SW480 (cell line): ENCODE measurements around the gene PSMD8.
"Not testable (repeated sequence)": the region's sequence is repeated elsewhere in the genome, so short reads cannot be mapped to it uniquely, and the experiment has no call there.

Experiments used
- DNase-seq: peaks from one replicate; pipeline ENCODE4 v3.0.0-alpha.2; 2016; ENCODE audit warnings: low spot score

PSMD8 gene

DNA sequence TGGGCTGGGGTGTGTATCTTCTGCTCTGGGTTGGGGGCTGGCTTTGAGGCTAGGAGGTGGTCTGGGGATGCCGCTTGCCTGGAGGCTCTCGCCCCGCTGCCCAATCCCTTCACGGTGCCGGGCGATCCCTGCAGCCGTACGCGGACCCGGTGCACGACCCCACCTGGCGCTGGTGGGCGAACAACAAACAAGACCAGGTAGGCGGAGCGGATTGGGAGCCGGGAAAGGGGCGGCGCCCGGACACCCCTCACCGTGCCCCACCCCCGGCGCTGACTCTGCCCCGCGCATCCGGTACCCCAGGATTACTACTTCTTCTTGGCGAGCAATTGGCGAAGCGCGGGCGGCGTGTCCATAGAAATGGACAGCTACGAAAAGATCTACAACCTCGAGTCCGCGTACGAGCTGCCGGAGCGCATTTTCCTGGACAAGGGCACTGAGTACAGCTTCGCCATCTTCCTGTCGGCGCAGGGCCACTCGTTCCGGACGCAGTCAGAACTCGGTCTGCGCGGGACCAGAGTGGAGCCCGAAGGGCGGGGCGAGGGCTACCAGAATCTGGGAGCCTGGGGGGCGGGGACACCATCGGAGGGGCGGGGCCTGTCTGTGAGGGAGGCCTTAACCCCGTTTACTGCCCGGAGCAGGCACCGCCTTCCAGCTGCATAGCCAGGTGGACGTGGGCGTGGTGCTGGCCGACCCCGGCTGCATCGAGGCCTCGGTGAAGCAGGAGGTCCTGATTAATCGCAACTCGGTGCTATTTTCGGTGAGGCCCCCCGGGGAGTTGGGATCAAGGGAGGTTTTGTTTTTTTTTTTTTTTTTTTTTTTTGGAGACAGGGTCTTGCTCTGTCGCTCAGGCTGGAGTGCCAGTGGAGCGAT is 12.1 kb upstream of the PSMD8 start:
- DNase-seq = peak; percentile 93

DNA sequence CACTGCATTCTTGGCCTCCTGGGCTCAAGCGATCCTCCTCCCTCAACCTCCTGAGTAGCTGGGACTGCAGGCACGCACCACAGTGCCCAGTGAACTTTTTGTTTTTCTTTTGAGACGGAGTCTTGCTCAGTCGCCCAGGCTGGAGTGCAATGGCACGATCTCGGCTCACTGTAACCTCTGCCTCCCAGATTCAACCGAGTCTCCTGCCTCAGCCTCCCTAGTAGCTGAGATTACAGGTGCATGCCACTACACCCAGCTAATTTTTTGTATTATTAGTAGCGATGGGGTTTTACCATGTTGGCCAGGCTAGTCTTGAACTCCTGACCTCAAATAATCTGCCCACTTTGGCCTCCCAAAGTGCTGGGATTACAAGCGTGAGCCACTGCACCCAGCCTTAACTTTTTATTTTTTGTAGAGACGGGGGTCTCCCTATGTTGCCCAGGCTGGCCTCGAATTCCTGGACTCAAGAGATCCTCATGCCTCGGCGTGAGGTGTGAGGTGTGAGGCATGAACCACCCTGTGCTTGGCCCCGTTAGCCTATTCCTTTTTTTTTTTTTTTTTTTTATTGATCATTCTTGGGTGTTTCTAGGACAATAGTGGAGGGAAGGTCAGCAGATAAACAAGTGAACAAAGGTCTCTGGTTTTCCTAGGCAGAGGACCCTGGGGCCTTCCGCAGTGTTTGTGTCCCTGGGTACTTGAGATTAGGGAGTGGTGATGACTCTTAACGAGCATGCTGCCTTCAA is 11.3 kb upstream of the PSMD8 start:
- not testable (repeated sequence) for DNase-seq

DNA sequence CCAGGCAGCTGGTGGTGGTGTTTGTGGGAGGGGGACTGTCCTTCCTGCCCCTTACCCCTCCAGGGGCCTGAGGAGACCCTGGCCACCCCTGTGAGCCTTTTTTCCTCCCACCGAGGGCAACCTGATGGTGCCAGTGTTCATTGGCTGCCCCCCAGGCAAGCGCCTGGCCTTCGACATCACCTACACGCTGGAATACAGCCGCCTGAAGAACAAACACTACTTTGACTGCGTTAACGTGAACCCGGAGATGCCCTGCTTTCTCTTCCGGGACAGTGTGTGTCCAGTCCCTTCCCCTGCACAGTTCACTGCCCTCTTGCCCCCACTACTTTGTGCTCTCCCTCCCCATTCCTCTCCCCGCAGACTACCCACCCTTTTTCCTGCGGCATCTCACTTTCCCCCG is 7.3 kb upstream of the PSMD8 start:
- DNase-seq = no peak

DNA sequence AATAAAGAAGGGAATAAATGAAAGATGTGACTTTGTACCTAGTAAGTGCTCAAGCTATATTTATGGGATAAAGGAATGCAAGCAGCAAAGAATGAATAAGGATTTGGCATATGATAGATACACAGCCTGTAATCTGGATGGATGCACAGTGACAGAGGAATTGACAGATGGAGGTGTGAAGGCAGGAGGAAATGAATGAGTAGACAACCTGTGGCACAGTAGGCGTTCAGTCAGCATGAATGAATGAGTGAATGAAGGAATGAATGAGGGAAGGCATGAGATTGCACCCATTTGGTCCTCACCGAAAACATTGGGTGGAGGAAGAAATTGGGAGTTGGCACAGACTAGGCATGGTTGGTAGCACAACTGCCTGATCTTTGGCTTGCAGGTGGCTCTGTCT is 4.8 kb upstream of the PSMD8 start:
- DNase-seq = no peak

DNA sequence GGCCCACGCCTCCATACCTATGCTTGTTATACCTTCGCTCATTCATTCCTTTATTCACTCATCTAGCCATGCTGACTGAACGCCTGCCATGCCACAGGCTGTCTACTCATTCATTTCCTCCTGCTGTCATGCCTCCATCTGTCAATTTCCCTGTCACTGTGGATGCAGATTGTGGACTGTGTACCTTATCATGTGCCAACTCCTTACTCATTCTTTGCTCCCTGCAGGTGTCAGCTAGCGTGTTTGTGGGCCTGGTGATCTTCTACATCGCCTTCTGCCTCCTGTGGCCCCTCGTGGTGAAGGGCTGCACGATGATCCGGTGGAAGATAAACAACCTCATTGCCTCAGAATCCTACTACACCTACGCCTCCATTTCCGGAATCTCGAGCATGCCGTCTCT is 4.1 kb upstream of the PSMD8 start:
- no peak for DNase-seq

DNA sequence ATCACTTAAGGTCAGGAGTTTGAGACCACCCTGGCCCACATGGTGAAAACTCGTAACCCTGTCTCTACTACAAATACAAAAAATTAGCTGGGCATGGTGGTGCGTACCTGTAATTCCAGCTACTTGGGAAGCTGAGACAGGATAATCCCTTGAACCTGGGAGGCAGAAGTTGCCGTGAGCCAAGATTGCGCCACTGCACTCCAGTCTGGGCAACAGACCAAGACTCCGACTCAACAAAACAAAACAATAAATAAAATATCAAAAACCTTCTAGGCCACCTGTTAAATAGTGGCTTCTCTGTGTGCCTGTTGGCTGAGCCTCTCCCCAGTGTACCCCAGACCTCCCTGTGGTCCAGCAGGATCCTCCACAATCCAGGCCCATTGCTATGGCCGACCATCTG is 3.3 kb upstream of the PSMD8 start:
- no peak for DNase-seq

DNA sequence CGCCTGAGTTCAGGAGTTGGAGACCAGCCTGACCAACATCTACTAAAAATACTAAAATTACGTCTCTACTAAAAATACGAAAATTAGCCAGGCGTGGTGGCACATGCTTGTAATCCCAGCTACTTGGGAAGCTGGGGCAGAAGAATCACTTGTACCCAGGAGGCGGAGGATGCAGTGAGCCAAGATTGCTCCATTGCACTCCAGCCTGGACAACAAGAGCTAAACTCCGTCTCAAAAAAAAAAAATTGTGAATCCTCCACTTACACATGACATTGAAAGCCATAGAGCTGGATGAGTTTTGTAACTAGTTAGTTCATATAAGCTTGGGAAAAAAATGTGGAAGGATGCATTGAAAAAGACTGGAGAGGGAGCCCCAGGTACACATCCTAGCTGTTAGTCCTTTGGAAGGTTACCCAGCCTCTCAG is 452 bp upstream of the PSMD8 start:
- DNase-seq = no peak

DNA sequence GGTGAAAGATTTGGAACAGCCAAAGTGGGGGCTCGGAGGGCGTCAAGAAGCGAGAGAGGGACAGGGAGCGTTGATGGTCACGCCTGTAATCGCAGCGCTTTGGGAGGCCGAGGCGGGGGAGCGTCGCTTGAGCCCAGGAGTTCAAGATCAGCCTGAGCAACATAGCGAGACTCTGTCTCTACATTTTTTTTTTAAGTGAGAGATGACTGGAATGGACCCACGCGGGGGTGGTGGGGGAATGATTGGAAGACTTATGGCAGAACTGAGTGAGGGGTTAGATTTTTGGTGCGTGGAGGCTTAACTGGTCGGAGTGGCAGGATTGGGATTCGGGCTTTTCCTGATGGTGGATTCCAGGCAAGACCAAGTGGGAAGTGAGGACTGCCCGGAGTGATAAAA is 725 bp downstream of the PSMD8 start:
- no peak for DNase-seq

DNA sequence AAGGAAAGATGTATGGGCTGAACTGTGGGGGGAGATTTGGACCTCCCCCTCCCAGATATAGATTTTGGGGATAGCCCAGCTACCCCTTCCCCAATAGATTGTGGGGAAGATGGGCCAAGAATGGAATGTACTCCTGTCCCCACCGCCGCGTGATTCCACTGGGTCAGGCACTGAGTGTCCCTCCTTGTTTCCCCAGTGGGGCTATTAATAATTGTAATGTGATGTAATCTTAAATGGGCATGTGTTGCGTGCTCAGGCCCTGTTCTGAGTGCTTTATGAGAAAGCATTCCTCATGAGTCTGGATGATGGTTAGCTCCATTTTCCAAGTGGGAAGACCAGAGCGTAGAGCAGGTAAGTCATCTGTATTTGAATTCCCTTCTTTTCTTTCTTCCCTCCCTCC is 1.4 kb downstream of the PSMD8 start:
- no peak for DNase-seq

DNA sequence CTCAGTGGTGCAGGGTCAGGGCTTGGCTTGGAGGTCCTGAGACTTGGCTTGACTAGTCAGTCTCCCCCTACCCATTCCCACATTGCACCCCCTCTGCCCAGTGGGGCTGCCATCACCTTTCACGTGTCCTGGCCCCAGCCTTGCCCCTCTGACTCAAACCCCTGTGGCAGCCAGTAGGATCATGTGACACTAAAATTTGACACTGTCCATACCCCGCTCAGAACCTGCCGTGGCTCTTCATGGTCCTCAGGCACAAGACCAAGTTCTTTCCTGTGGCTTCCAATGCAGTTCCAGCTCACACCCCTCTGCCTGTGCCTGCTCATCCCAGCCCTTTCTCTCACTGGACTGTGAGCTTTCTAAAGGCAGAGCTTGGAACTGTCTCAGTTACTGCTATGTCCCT is 2.2 kb downstream of the PSMD8 start:
- no peak for DNase-seq

DNA sequence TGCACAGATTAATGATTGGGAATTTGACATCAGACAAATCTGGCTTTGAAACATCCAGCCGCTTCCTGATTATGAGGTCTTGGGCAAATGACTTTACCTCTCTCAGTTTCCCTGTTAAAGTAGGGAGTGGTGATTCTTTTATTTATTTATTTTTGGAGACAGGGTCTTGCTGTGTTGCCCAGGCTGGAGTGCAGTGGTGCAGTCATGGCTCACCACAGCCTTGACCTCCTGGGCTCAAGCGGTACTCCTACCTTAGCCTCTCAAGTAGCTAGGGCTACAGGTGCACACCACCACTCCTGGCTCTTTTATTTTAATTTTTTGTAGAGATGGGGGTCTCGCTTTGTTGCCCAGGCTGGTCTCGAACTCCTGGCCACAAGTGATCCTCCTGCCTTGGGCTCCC is 2.7 kb downstream of the PSMD8 start:
- no peak for DNase-seq

DNA sequence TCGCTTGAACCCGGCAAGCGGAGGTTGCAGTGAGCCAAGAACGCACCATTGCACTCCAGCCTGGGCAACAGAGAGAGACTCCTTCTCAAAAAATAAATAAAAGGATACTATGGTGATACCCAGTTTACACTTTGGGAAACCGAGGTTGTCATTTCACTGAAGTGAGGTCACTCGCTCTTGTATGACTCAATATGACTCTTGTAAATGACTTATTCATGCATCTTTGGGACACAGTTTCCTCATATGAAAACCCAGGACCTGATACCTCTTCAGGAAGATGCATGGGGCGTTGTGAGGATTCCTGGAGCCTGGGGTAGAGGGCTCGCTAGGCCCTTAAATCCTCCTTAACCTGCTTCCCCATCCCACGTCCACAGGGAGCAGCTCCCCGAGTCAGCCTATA is 4.5 kb downstream of the PSMD8 start:
- DNase-seq = no peak

DNA sequence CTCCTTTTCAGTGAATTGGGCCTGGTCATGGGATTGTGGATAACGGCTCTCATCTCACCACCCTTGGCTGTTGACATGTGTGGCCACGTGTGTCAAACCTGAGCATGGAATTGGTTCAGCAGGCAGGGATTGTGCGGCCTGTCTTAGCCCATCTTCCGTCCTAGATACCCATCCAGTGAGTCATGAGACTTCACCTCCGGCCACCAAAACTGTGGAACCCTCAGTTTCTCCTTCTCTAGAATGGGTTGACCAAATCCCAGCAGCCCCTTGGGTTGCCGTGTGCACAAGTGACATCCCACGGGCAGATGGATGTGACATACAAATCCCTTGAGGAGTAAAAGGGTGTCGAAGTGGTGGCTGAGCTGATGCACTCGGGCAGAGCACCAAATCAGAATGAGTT is 6.8 kb downstream of the PSMD8 start:
- DNase-seq = no peak

DNA sequence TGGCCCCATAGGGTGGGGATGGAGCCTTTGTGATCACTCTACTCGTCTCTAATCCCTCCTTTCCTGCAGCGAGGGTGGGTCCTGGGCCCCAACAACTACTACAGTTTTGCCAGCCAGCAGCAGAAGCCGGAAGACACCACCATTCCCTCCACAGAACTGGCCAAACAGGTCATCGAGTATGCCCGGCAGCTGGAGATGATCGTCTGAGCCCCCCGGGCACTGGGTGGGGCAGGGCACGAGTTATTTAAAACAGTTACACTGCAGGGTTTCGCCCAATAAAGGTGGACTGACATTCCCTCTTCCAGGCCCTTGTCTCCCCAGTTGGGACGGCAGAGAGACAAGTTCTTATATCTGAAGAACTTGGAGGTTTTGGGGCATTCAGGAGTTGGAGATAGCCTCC is 8.8 kb downstream of the PSMD8 start:
- DNase-seq = no peak

DNA sequence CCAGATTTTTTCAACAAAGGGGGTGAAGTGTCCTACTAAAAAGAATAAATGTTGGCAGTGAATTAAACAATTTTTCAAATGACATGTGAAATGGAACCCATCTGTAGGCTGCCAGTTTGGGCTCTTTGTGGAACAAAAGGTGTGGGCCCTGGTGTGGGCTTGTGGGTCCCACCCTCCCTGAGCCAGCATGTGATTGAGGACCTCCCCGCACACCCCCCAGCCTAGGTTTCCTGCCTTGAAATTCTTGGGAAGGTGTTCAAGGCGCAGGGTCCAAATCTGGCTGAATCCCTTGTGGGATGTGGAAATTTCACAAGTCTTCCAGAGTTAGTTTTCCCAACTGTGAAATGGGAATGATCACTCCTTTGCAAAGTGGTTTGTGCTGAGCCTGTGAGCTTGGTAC is 9.4 kb downstream of the PSMD8 start:
- DNase-seq = no peak

DNA sequence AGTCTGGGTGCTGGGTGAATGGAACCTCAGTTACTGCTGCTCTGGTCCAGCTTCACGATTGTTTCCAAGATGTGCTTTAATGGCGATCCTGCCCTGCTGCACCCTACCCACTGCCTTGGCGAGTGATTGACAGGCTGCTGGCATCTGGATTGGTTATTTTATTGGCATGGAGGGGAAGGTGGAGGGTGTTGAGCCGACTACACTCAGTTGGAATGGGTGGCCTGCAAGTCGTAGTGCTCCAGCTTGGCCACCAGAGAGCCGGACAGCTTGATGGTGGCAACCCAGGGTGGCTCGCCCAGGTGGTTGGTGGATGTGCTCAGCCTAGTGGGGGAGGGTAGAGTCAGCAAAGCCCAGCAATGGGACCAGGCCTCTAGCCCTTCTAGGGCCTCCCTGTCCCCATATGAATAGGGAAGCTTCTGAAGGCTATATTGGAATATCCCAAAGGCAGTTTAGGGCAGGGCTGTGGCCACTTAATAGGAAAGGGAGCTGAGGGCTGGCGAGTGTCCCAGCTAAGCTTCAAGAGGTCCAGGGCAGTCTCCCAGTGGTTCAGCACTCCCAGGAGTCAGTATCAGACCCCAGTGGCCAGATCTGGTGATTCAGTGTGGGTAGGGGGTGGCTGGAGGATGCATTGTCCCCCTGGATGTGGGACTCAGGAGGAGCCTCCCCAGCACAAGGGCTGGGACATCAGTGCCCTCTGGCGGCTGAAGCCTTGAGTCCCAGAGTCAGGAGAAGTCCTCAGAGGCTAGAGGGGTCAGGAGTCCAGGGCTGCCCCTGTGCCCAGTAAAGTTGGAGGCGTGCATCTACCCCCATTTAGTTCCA is 10.0 kb downstream of the PSMD8 start:
- peak; percentile 38 for DNase-seq

DNA sequence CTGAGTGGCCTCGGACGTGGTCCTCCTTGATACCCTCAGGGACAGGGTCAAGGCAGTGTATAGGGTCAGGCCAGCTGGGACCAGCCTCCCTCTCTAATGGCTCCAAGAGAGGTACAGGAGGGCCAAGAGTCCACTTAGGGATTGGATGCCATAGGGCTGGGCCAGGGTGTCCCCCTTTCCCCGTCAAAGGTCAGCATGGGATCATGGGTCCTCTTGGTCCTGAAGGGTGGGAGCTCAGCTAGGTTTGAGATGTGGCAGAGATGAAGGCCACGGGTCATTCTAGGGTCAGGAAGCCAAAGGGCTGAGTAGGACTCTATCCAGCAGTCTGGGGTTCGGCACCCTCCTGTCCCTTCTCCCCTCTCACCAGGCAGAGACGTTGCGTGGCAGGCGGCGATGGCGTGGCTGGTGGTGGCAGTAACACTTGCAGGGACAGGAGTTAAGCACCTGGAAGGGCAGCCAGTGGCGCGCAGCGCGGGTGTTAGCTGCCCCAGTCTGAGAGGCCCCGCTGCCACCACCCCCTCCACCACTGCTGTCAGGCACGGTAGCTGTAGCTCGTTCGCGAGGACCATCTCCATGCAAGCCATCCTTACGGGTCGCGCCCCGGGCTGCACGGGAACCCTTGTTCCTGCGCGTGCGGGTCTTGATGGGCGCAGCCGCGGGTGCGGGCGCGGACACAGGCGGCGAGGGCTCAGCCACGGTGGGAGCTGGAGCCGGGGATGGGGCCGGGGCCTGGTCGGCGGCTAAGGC is 10.9 kb downstream of the PSMD8 start:
- DNase-seq = no peak

DNA sequence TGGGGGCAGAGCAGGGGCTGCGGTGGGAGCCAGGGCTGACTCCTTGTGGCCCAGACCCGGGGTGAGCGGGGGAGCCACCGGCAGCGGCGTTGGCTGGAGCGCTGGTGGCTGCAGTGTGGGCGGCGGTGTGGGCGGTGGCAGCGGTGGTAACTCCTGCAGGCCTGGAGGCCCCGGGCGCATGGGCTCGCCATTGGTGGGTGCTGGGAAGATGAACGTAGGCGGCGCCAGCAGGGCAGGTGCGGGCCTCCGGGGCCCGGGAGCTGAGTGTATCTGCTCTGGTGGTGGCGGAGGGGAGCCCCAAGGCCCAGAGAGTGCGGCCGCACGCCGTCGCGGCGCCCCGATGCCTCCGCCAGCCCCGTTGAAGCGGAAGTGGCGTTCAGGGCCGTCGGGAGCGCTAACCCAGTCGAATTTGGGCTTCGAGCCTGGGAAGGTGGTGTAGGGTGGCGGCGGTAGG is 11.5 kb downstream of the PSMD8 start:
- no peak for DNase-seq

DNA sequence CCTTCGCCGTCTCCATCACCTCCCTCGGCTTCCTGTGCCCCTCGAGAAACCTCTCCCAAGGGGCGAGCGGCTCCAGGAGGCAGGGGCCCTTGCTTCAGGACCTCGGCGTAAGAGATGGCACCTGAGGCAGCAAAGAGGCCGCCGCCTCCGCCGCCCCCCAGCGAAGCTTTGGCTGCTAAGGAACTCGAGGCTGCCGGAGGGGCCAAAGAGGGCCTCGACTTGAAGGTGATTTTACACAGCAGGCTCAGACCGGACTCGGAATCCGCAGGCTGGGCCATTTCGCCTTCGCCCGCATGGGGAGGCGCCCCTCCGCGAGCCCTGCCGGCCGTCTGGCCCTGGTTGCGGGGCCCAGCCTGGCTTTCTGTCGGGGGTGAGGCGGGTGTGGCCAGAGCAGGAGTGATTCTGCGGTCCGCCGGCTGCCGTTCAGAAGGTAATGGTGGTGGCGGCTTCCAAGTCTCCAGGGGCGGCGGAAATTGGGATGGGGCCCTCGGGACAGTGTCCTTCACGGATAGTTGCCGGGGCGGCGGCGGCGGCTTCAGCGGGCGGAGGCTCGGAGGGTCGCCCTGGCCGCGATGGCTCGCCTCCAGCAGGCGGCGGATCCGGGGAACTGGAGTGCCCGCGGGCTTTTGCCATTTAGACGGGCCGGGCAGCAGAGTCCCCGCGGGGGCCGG is 12.1 kb downstream of the PSMD8 start:
- no peak for DNase-seq

DNA sequence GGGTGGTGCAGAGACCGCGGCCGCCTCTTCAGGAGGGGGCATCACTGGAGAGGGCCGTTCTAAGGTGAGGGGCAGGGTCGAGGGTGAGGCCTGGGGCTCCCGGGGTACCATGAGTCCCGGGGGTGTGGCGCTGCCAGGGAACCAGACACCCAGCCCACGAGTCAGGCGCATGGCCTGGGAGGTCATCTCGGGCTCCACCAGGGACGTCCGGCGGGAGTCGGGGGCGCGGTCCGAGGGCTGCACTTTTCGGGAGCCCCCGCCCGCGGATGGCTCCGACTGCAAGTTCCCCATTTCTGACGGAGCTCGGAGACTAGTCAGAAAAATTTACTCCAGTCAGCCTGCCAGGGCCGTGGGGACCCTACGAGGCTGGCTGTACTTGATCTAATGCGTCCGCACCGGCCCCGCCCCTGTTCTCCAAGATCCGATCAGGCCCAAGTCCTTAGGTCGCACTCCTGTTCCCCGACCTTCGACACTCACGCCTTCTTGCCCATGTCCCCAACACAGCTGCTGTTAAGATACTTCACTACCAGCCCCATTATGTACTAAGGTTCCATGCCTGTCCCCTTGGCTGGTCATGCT is 12.7 kb downstream of the PSMD8 start:
- DNase-seq = no peak
